Uterus (tissue), 2 donors: ENCODE measurements around the gene PFN4.

Experiments used
- CTCF ChIP-seq, 4 experiments: fragments of 200-600 bp in 2 of 4; fragments of 450-650 bp in 2 of 4; sonication (generic) in 2 of 4; IDR thresholded peaks; one replicate each; pipeline ENCODE4 v1.5.1; 2016 to 2019; ENCODE audit warnings: antibody characterized with exemption in 4 of 4, mild to moderate bottlenecking in 2 of 4, moderate library complexity in 1 of 4
- POLR2A ChIP-seq, 2 donors: fragments of 450-650 bp; IDR thresholded peaks; one replicate each; pipeline ENCODE4 v1.6.1; 2016; ENCODE audit warnings: antibody characterized with exemption in 2 of 2, mild to moderate bottlenecking in 1 of 2, moderate library complexity in 1 of 2

DNA sequence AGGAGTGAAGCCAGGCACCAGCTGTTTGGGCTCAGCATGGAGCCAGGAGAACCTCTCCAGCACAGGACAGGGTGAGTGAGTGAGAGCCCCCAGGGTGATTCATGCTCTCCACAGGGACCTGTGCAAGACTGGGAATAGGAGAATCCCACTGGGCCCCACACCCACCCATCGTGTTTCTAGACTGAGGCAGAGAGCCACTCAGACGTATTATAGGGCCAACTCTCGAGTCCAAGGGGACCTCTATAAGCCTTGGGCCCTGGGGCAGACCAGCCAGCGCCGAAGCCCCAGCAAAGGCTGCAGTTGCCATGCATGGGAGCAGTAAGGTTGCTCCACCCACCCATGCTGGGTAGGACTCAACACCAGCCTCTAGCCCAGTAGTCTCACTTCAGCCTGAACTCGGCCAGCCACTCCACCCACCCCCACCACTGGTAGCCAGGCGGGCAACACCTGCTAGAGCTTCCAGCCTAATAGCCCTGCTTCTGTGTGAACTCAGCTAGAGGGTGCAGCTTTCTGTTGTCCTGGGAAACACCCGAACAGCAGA, 19.0 kb downstream of the PFN4 start:
- TF ChIP-seq CTCF (IDR thresholded peaks at IDR 0.05) (no peak), POLR2A (IDR thresholded peaks at IDR 0.05) (no peak)
